PFSK-1 (cell line): Measurements from ENCODE around the gene NDC80.

Experiments used
- FOXP2 ChIP-seq: optimal IDR thresholded peaks from 2 replicates; pipeline ENCODE3; 2011; ENCODE audit warnings: borderline replicate concordance, control low read depth, inconsistent platforms; ENCODE audit not compliant: insufficient read depth; ENCODE audit errors: extremely low read length, extremely low read depth
- POLR2AphosphoS5 ChIP-seq: IDR thresholded peaks from 2 replicates; pipeline ENCODE4 v1.6.1; 2012; ENCODE audit warnings: low read depth, mild to moderate bottlenecking, control low read depth, low read length, moderate library complexity
- SIN3A ChIP-seq: IDR thresholded peaks from 2 replicates; pipeline ENCODE4 v1.6.1; 2012; ENCODE audit warnings: mild to moderate bottlenecking, low read length, moderate library complexity, borderline replicate concordance; ENCODE audit not compliant: insufficient read depth
- TAF1 ChIP-seq: IDR thresholded peaks from 2 replicates; pipeline ENCODE4 v1.6.1; 2012; ENCODE audit warnings: low read length, control low read depth, borderline replicate concordance; ENCODE audit not compliant: insufficient read depth
- TF ChIP-seq, protein P1 (sequence below), 2 experiments: IDR thresholded peaks; 2 replicates each; pipeline versions ENCODE4 v1.6.1 to v1.8.0; 2011 to 2012; ENCODE audit warnings: low read depth in 2 of 2, low read length in 2 of 2, control low read depth in 1 of 2, inconsistent platforms in 1 of 2, mild to moderate bottlenecking in 1 of 2, moderate library complexity in 1 of 2; ENCODE audit not compliant: insufficient read depth in 1 of 2

NDC80 gene

DNA sequence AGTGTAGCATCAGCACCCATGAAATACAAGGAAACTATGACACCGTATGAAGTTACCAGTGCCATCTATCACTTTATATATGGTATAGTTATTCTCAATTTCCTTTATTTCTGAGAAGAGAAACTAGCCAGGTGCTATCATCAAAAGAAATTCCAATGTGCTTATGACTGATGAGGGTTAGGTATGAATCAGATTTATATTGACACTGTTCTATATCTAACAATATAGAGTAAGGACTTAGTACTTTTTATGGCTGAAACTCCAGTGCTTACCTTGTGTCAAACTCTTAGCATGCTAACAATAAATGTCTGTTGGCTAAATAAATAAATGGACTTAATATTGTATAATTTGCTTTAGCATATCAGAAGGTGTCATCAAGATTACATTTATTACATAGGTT, 7.0 kb upstream of the NDC80 start:
- TF ChIP-seq SIN3A (no peak), TAF1 (no peak), FOXP2 (no peak), POLR2AphosphoS5 (no peak)
- TF ChIP-seq, protein P1, sequence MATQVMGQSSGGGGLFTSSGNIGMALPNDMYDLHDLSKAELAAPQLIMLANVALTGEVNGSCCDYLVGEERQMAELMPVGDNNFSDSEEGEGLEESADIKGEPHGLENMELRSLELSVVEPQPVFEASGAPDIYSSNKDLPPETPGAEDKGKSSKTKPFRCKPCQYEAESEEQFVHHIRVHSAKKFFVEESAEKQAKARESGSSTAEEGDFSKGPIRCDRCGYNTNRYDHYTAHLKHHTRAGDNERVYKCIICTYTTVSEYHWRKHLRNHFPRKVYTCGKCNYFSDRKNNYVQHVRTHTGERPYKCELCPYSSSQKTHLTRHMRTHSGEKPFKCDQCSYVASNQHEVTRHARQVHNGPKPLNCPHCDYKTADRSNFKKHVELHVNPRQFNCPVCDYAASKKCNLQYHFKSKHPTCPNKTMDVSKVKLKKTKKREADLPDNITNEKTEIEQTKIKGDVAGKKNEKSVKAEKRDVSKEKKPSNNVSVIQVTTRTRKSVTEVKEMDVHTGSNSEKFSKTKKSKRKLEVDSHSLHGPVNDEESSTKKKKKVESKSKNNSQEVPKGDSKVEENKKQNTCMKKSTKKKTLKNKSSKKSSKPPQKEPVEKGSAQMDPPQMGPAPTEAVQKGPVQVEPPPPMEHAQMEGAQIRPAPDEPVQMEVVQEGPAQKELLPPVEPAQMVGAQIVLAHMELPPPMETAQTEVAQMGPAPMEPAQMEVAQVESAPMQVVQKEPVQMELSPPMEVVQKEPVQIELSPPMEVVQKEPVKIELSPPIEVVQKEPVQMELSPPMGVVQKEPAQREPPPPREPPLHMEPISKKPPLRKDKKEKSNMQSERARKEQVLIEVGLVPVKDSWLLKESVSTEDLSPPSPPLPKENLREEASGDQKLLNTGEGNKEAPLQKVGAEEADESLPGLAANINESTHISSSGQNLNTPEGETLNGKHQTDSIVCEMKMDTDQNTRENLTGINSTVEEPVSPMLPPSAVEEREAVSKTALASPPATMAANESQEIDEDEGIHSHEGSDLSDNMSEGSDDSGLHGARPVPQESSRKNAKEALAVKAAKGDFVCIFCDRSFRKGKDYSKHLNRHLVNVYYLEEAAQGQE (IDR thresholded peaks at IDR 0.05; ENCODE audit: insufficient read depth in 1 of 2, low read depth in 2 of 2, low read length in 2 of 2), result no peak

DNA sequence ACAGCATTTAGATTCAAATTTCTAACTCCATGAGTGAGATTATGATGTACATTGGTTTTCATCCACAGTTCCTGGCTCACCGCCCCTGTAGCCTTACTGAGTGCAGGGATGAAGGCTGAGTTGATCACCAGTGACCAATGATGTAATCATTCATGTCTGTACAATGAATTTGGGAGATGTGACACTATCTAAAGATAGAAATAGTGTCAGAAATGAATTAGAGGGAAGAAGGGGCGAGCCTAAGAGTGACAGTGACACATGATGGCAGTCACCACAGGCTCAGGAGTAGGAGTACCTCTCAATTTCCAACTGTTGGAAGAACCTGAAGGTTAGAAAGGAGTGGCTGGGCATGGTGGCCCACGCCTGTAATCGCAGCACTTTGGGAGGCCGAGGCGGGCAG, 3.2 kb upstream of the NDC80 start:
- TF ChIP-seq, protein P1 (IDR thresholded peaks at IDR 0.05; ENCODE audit: insufficient read depth in 1 of 2, low read depth in 2 of 2, low read length in 2 of 2), result no peak
- no peak for TF ChIP-seq POLR2AphosphoS5
- no peak for TF ChIP-seq SIN3A
- TF ChIP-seq TAF1, result no peak
- no peak for TF ChIP-seq FOXP2

DNA sequence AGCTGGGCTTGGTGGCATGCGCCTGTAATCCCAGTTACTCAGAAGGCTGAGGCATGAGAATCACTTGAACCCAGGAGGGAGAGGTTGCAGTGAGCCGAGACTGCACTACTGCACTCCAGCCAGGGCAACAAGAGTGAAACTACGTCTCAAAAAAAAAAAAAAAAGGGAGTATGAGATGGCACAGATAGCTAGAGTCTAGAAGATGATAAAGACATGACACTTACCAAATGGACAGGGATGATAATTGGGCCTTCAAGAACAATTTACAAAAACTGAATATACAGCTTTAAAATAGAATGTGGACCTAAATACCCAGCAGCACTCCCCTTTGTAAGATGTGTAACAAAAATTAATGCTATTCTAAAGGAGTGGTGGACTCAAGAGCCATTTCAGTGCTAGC, 2.8 kb upstream of the NDC80 start:
- TF ChIP-seq SIN3A (no peak), FOXP2 (no peak), TAF1 (no peak), POLR2AphosphoS5 (no peak)
- TF ChIP-seq, protein P1 (IDR thresholded peaks at IDR 0.05; ENCODE audit: insufficient read depth in 1 of 2, low read depth in 2 of 2, low read length in 2 of 2), result no peak

DNA sequence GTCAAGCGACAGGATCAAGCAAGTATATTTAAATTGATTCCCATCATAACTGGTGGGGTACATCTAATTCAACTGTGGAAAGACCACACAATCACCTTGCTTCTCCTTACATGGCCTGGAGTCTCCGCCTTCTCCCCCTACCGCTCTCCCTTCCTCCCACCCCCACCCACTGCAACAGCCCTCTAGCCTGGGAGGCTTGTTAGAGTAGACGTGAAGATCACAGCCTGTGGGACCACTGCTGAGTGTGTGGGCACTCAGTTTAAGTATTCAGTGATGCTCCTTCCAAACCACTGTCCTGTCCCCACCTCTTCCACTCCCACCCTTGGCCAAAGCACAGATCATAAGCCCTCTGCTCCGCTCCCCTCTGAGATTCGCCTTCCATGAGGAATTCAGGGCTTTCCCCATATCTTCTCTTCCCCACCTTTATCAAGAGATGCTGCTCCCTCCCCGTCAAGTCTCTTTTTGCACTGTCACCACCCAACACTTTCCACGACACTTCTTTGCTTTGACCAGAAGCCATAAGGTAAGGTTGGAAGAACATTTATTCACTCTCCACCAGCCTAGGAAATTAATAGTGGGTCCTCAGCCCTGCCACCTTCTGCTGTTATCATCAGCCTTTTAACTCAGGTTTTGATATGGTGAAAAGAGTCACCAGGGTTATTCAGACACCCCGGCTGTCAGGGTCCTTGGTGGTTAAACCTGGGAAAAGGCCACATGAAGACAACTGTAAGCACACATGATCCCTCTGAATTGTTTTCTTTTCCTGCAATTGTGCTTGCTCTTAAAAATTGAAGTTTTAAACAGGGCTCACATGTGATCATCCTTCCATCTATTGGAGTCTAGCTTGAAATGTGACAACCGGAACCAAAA, 1.8 kb upstream of the NDC80 start:
- TF ChIP-seq SIN3A, result no peak
- TF ChIP-seq, protein P1 (IDR thresholded peaks at IDR 0.05; ENCODE audit: insufficient read depth in 1 of 2, low read depth in 2 of 2, low read length in 2 of 2), result no peak
- no peak for TF ChIP-seq FOXP2
- TF ChIP-seq TAF1, result no peak
- no peak for TF ChIP-seq POLR2AphosphoS5

DNA sequence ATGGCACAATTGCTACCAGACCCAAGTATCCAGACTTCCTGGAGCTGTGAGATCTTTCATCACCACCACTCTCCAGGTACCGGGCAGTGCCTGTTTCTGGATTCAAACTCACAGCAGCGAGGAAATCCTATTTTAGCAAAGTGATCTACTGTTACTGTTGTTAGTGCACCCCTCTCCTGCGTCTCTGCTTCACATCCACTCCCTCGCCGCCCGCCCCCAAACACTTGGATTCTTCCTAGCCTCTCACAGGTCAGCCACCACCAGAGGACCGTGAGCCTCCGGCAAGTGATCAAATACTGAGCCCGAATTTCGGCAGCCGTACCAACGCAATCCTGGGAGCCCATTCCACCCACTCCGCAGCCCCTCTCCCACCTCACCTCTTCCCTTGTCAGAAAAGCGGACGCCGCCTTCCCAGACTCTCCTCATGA, 571 bp upstream of the NDC80 start:
- TF ChIP-seq SIN3A (0 out of 2 replicates have a peak, but pooled peaks have one; percentile 17), TAF1 (peak; percentile 14; the same call in 1 of the 2 replicates), POLR2AphosphoS5 (no peak)
